Right renal pelvis (tissue), 4 donors: ENCODE measurements around the gene CRIP3. TPM values are rescaled to one million over a fixed set of nuclear protein-coding genes. Genes with fewer than 3 reads are reported as not detected.

ENCODE experiments used
- DNase-seq, 4 donors: peaks; one replicate each; pipeline ENCODE4 v3.0.0-alpha.2; 2013; ENCODE audit warnings: low read depth in 4 of 4, low spot score in 3 of 4, missing footprints in 1 of 4
- polyA plus RNA-seq, 4 donors: library from polyadenylated mRNA; unstranded; fragments of 120-200 nt; gene quantifications; one replicate each; pipeline ENCODE4 v1.2.1, GENCODE V29; 2013; ENCODE audit not compliant: insufficient read length in 4 of 4

The CRIP3 gene
- polyA plus RNA-seq, 4 donors: 2.2 to 3.9 (median 3.7) TPM

DNA sequence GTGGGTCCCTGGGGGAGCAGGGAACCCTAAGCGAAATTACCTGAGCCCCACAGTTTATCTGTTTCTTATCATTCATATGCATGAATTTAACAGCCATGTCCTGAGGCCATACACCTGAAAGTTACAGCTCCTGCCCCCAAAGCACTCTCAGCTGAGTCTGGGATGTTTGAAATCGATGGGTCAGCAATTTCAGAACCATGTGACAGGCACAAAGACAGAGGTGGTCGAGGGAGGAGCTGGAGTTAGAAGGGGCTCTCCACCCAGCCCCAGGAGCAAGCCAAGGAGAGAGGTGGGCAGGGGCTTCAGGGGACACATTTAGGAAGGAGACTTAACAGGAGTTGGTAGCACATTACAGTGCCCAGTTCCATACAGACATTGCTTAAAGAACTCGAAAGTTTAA, 50.4 kb downstream of the CRIP3 start:
- no peak for DNase-seq

GRCh38 chr6:43257367-43258145, 51.1 kb downstream of the CRIP3 start:
- DNase-seq: no peak

- DNase-seq: no peak
Measured at GRCh38 chr6:43256670-43257366, 51.8 kb downstream of the CRIP3 start.

Other genes starting within 250 kb of the CRIP3 start
- gene MRPL2, start 249.4 kb downstream of the CRIP3 start, polyA plus RNA-seq: 10 to 100 TPM; 60.4 to 71.6 (median 62.7) TPM
- 10 to 100 TPM; 46.2 to 60.0 (median 53.8) TPM for gene KLC4, start 249.2 kb downstream of the CRIP3 start, polyA plus RNA-seq
- gene PTK7, start 232.5 kb downstream of the CRIP3 start, polyA plus RNA-seq: 100 to 1,000 TPM; 234 to 249 (median 244) TPM
- 10 to 100 TPM; 31.3 to 33.1 (median 31.5) TPM for gene SRF, start 137.6 kb downstream of the CRIP3 start, polyA plus RNA-seq
- gene CUL9, start 126.6 kb downstream of the CRIP3 start, polyA plus RNA-seq: 10 to 100 TPM; 29.7 to 35.3 (median 32.5) TPM
- 100 to 1,000 TPM in 1 of 4 donors, 10 to 100 TPM in 3; 52.9 to 104 (median 59.9) TPM for gene DNPH1, start 79.3 kb downstream of the CRIP3 start, polyA plus RNA-seq
- under 1 TPM; 0.25 to 0.39 (median 0.28) TPM for gene TTBK1, start 65.3 kb downstream of the CRIP3 start, polyA plus RNA-seq
- 1 to 10 TPM in 1 of 4 donors, under 1 TPM in 3; 0.24 to 2.5 (median 0.86) TPM for gene SLC22A7, start 10.6 kb downstream of the CRIP3 start, polyA plus RNA-seq
- gene ZNF318, start 60.8 kb upstream of the CRIP3 start, polyA plus RNA-seq: 10 to 100 TPM; 22.1 to 29.4 (median 28.1) TPM
- 10 to 100 TPM; 20.1 to 21.3 (median 20.9) TPM for gene ABCC10, start 118.7 kb upstream of the CRIP3 start, polyA plus RNA-seq
- gene DLK2, start 146.7 kb upstream of the CRIP3 start, polyA plus RNA-seq: 1 to 10 TPM in 2 of 4 donors, under 1 TPM in 2; 0.87 to 1.4 (median 1.1) TPM
- 10 to 100 TPM; 27.4 to 35.7 (median 32.0) TPM for gene TJAP1, start 168.7 kb upstream of the CRIP3 start, polyA plus RNA-seq
- 1 to 10 TPM in 3 of 4 donors, under 1 TPM in 1; 0.98 to 1.9 (median 1.0) TPM for gene LRRC73, start 201.5 kb upstream of the CRIP3 start, polyA plus RNA-seq
- 100 to 1,000 TPM; 146 to 162 (median 153) TPM for gene YIPF3, start 208.1 kb upstream of the CRIP3 start, polyA plus RNA-seq
- 10 to 100 TPM; 37.3 to 45.1 (median 39.0) TPM for gene POLR1C, start 208.3 kb upstream of the CRIP3 start, polyA plus RNA-seq